Breast epithelium (tissue), 3 donors: ENCODE data around the gene LSM12.
A peak's percentile ranks its signal among the peaks of the same experiment; 100 is the strongest.

Experiments used
- POLR2A ChIP-seq: fragments of 450-650 bp; IDR thresholded peaks from one replicate; pipeline ENCODE4 v1.6.1; 2016; ENCODE audit warnings: antibody characterized with exemption, mild to moderate bottlenecking, moderate library complexity
- TF ChIP-seq, protein P1 (sequence below), 3 donors: fragments of 450-650 bp; IDR thresholded peaks; one replicate each; pipeline ENCODE4 v1.5.1; 2016 to 2017; ENCODE audit warnings: antibody characterized with exemption in 3 of 3, mild to moderate bottlenecking in 3 of 3, moderate library complexity in 3 of 3

DNA sequence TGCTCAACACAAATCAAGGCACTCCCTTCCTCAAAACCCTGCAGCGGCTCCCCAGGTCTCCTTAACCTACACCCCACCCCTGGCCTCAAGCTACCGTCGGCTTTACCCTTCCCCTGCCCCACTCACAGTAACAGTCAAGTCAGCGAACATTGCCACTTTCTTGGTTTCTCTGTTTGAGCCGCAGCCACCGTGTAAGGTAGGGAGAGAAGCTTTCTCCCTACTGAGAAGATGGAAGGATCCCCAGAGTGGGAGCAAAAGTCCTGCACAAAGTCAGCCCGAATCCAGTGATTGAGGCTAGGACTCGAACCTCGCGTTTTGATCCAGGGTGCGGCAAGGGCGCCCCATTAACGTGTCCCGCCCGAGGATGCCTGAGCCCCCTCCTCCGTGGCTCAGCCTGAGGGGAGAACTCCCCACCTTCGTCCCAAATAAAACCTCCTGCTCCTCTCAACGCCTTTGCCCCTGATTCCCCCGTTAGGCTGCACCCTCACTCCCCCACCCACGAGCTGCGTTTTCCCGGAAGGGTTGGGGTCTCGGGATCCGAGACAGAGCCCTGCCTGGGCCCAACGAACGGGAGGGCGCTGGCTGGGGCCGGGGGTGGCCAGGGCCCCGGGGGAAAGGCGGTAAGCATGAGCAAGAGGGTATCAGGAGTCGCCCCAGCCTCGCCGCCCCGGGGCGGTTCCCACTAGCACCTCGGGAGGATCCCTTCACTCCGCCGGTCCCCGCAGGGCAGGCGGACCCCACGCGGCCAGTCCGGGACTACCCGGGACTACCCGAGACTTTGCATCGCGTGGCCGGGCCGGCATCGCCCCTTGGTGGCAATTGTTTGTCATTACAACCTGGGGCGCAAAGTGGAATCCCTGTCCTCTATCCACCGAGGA, 72.0 kb downstream of the LSM12 start:
- TF ChIP-seq, protein P1, sequence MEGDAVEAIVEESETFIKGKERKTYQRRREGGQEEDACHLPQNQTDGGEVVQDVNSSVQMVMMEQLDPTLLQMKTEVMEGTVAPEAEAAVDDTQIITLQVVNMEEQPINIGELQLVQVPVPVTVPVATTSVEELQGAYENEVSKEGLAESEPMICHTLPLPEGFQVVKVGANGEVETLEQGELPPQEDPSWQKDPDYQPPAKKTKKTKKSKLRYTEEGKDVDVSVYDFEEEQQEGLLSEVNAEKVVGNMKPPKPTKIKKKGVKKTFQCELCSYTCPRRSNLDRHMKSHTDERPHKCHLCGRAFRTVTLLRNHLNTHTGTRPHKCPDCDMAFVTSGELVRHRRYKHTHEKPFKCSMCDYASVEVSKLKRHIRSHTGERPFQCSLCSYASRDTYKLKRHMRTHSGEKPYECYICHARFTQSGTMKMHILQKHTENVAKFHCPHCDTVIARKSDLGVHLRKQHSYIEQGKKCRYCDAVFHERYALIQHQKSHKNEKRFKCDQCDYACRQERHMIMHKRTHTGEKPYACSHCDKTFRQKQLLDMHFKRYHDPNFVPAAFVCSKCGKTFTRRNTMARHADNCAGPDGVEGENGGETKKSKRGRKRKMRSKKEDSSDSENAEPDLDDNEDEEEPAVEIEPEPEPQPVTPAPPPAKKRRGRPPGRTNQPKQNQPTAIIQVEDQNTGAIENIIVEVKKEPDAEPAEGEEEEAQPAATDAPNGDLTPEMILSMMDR (IDR thresholded peaks at IDR 0.05), result peak; percentile 62 to 90 (median 88)
- TF ChIP-seq POLR2A, result no peak
